ENCODE measurements around the gene LGI4. TPM values are rescaled to one million over a fixed set of nuclear protein-coding genes. Genes with fewer than 3 reads are reported as not detected.
A peak's percentile ranks its signal among the peaks of the same experiment; 100 is the strongest.

Gene LGI4
- total RNA-seq, 1 donor from 2014 or later: 1.4 TPM

GRCh38 chr19:35088131-35088913 is 46.5 kb downstream of the LGI4 start:
- DNase-seq (ENCODE audit: low read depth): peak; percentile 91

- DNase-seq (ENCODE audit: low read depth): no peak
Measured at GRCh38 chr19:35087393-35087792, 47.5 kb downstream of the LGI4 start.

GRCh38 chr19:35086455-35086854 is 48.4 kb downstream of the LGI4 start:
- DNase-seq (ENCODE audit: low read depth): peak; percentile 85

GRCh38 chr19:35085947-35086346 is 48.9 kb downstream of the LGI4 start:
- no peak for DNase-seq (ENCODE audit: low read depth)

DNA sequence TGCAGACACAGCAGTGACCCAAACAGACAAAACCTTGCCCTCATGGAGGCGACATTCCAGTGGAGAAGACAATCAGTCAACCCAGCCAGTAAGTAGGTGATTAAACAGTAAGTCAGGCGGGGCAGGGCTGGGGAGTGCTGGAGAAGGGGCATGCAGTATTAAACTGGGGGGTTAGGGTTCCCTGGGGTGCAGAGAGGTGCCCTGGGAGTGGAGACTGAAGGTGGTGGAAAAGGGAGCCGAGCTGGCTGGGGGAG is 50.4 kb downstream of the LGI4 start:
- DNase-seq (ENCODE audit: low read depth): no peak

GRCh38 chr19:35083691-35084508 is 51.0 kb downstream of the LGI4 start:
- no peak for DNase-seq (ENCODE audit: low read depth)

GRCh38 chr19:35081201-35081600 is 53.7 kb downstream of the LGI4 start:
- DNase-seq (ENCODE audit: low read depth): peak; percentile 76

- DNase-seq (ENCODE audit: low read depth): no peak
Measured at GRCh38 chr19:35080613-35081170, 54.2 kb downstream of the LGI4 start.

GRCh38 chr19:35079826-35080225 is 55.0 kb downstream of the LGI4 start:
- no peak for DNase-seq (ENCODE audit: low read depth)

DNA sequence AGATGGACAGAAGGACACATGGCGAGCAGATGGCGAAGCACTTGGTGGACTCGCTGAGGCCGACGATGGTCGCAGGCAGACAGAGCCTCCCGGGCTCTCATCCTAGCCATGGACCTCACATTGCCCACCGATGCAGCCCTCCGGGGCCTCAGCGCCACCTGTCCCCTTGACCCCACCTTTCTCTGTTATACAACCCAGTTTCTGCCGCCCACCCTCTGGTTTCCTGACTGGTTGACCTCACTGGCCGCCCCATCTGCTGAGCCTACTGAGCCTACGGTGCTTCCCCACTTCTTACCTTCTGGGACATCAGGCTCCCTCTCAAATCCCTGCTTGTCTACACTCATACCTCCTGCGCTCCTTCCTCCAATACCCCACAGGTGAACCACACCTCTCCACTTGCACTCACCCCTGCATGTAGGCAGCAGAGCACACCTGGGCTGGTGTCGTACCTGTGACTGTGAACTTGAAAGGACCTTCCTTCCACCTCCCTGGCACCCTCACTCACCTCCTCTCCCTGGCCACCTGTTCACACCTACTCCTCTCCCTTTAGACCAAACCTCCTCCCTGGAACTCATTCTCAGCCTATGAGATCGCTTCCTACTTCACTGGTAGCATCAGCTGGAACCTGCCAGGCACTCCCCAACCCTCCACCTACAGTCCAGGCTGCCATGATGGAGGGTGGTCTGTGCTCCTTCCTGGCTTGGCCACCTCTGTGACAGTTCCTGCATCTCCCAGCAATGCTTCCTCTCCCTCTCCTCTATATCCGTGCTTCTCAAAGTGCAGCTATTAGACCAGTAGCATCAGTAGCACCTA is 57.2 kb downstream of the LGI4 start:
- DNase-seq (ENCODE audit: low read depth): no peak

GRCh38 chr19:35076657-35077056 is 58.2 kb downstream of the LGI4 start:
- no peak for DNase-seq (ENCODE audit: low read depth)

DNA sequence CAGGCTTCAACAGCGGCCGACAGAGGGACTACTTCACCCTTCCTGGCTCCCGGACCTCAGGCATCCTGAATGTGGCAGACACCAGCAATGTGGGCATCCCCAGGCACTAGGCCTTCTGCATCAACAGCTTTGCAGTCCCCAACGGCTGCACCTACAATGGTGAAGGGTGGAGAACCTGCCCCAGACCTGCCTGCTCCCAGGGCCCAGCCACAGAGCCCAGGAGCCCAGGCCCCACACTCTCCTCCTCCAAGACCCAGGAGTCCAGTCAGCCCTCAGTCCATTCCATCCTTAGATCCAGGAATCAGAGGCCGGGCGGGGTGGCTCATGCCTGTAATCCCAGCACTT is 58.9 kb downstream of the LGI4 start:
- DNase-seq (ENCODE audit: low read depth): no peak

DNA sequence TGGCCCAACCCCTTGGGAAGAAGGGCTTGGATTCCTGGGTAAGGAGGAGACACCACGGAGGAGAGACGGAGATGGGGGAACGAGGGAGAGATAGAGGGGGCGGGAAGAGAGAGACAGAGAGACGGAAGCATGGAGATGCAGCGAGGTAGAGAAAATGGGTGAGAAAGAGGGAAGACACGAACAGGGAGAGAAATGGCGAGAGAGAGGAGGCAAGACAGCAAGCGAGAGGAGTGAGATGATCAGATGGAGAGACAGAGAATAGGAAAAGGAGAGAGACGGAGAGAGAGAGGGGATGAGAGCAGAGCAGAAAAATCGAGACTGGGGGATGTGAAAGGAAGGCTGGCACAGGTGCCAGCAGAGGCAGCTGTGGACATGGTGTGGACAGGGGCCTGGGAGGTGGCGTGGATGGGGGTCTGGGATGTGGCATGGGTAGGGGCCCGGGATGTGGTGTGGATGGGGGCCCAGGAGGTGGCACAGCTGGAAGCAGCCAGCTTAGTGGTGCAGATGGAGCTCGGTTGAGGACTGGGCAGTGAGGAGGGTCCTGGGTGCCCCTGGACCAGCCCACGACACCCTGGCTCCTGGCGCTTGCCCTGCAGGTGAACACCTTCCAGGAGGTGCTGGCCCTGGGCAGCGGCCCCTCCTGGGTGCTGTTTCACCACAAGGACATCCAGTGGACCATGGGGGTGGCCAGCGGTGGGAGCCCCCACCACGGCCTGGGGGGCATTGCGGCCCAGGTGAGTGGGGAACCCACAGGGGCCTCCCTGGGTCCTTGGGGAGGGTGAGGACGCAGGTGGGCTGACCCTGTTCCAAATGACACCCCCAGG is 59.4 kb downstream of the LGI4 start:
- DNase-seq (ENCODE audit: low read depth): no peak

Other genes starting within 250 kb of the LGI4 start
- gene ZNF30, start 208.2 kb downstream of the LGI4 start, total RNA-seq: 3.9 and 4.7 TPM in 2 replicates
- gene ZNF792, start 170.8 kb downstream of the LGI4 start, total RNA-seq: 0.96 and 1.2 TPM in 2 replicates
- 19.5 and 23.9 TPM in 2 replicates for gene GRAMD1A, start 134.7 kb downstream of the LGI4 start, total RNA-seq
- gene SCN1B, start 104.6 kb downstream of the LGI4 start, total RNA-seq: 21.8 and 28.4 TPM in 2 replicates
- gene HPN, start 93.3 kb downstream of the LGI4 start, total RNA-seq: not detected in 2 replicates
- 0.91 TPM in 1 of 2 replicates, not detected in the other for gene FXYD3, start 19.2 kb downstream of the LGI4 start, total RNA-seq
- gene FXYD1, start 3.8 kb upstream of the LGI4 start, total RNA-seq: 22.9 and 36.6 TPM in 2 replicates
- gene FXYD7, start 8.2 kb upstream of the LGI4 start, total RNA-seq: not detected in 2 replicates
- gene FXYD5, start 19.7 kb upstream of the LGI4 start, total RNA-seq: 12.0 and 19.5 TPM in 2 replicates
- gene FAM187B, start 93.7 kb upstream of the LGI4 start, total RNA-seq: not detected in 2 replicates
- gene LSR, start 113.9 kb upstream of the LGI4 start, total RNA-seq: 0.43 and 0.83 TPM in 2 replicates
- 107 TPM in 2 replicates for gene USF2, start 133.9 kb upstream of the LGI4 start, total RNA-seq
- not detected in 2 replicates for gene HAMP, start 147.5 kb upstream of the LGI4 start, total RNA-seq
- gene MAG, start 157.1 kb upstream of the LGI4 start, total RNA-seq: not detected in 2 replicates
- 0.05 TPM in 1 of 2 replicates, not detected in the other for gene CD22, start 194.1 kb upstream of the LGI4 start, total RNA-seq
- gene FFAR1, start 212.8 kb upstream of the LGI4 start, total RNA-seq: not detected in 2 replicates
- gene FFAR3, start 223.4 kb upstream of the LGI4 start, total RNA-seq: not detected in 2 replicates
- not detected in 2 replicates for gene GPR42, start 236.0 kb upstream of the LGI4 start, total RNA-seq

Data from myocyte (in vitro differentiated cells).